HG03045 (cell line): ENCODE measurements around the gene ITGA5.

Experiments used
- ATAC-seq: cut with Tn5 transposase; IDR thresholded peaks from one replicate; pipeline ENCODE4 v1.9.1; 2021; ENCODE audit warnings: mild to moderate bottlenecking, moderate library complexity; ENCODE audit not compliant: unreplicated experiment

Gene ITGA5

GRCh38 chr12:54412786-54413185, 6.3 kb downstream of the ITGA5 start:
- no peak for ATAC-seq

GRCh38 chr12:54412348-54412747, 6.7 kb downstream of the ITGA5 start:
- no peak for ATAC-seq

GRCh38 chr12:54411391-54412241, 7.5 kb downstream of the ITGA5 start:
- no peak for ATAC-seq

GRCh38 chr12:54409267-54409666, 9.8 kb downstream of the ITGA5 start:
- no peak for ATAC-seq

GRCh38 chr12:54407183-54407905, 11.7 kb downstream of the ITGA5 start:
- no peak for ATAC-seq

- no peak for ATAC-seq
Measured at GRCh38 chr12:54405573-54405972, 13.5 kb downstream of the ITGA5 start.

- ATAC-seq = no peak
Measured at GRCh38 chr12:54405106-54405505, 14.0 kb downstream of the ITGA5 start.

- ATAC-seq = no peak
Measured at GRCh38 chr12:54404061-54405004, 14.7 kb downstream of the ITGA5 start.

GRCh38 chr12:54401119-54401518, 17.9 kb downstream of the ITGA5 start:
- ATAC-seq = no peak

GRCh38 chr12:54398995-54399793, 19.9 kb downstream of the ITGA5 start:
- peak; percentile 77 for ATAC-seq

GRCh38 chr12:54398218-54398617, 20.8 kb downstream of the ITGA5 start:
- ATAC-seq = no peak

GRCh38 chr12:54397157-54397556, 21.9 kb downstream of the ITGA5 start:
- ATAC-seq = no peak

GRCh38 chr12:54395545-54395944, 23.5 kb downstream of the ITGA5 start:
- no peak for ATAC-seq

- no peak for ATAC-seq
Measured at GRCh38 chr12:54394986-54395385, 24.1 kb downstream of the ITGA5 start.

GRCh38 chr12:54394281-54394719, 24.8 kb downstream of the ITGA5 start:
- no peak for ATAC-seq

- ATAC-seq = no peak
Measured at GRCh38 chr12:54393743-54394142, 25.3 kb downstream of the ITGA5 start.

GRCh38 chr12:54393207-54393609, 25.9 kb downstream of the ITGA5 start:
- ATAC-seq = no peak

GRCh38 chr12:54392485-54393206, 26.4 kb downstream of the ITGA5 start:
- ATAC-seq = no peak
